ENCODE data around the gene SH3D19. TPM values are rescaled to one million over a fixed set of nuclear protein-coding genes. Genes with fewer than 3 reads are reported as not detected.

The SH3D19 gene
- total RNA-seq, 1 experiment from 2014 or later, result 29.7 TPM

GRCh38 chr4:151114338-151114737 is 211.1 kb downstream of the SH3D19 start:
- Histone ChIP-seq H3K56ac (ENCODE audit: insufficient read length, low read depth, low read length) (no peak overlapping the region), H4K8ac (replicated peaks; ENCODE audit: insufficient read length, low read depth, low read length) (no peak overlapping the region), H4K20me1 (ENCODE audit: control insufficient read depth, insufficient read depth, insufficient read length) (no peaks in the 10 kb centered on the region), H3K14ac (ENCODE audit: insufficient read depth, low read length) (no peak overlapping the region), H3K4ac (ENCODE audit: low read depth, low read length) (no peak overlapping the region), H2BK20ac (ENCODE audit: low read depth, low read length, poor library complexity, severe bottlenecking) (no peak overlapping the region), H3K27me3 (ENCODE audit: insufficient read depth, low read length) (no peaks in the 10 kb centered on the region), H2AK5ac (ENCODE audit: insufficient read length, low read length) (no peak overlapping the region), H4K91ac (ENCODE audit: insufficient read length, low read depth, low read length) (no peak overlapping the region), H4K5ac (ENCODE audit: insufficient read length, low read depth, low read length) (no peak overlapping the region), H2BK5ac (ENCODE audit: insufficient read length, low read length) (no peak overlapping the region), H2AFZ (ENCODE audit: low read length) (no peak overlapping the region), H3K4me2 (ENCODE audit: insufficient read depth, insufficient read length, low read length) (no peak overlapping the region), H3T11ph (ENCODE audit: low read length) (no peak overlapping the region), H2BK120ac (ENCODE audit: low read depth, low read length, poor library complexity, severe bottlenecking) (no peak overlapping the region), H3K79me1 (ENCODE audit: insufficient read depth, low read depth, low read length, poor library complexity, severe bottlenecking) (no peaks in the 10 kb centered on the region), H3K23me2 (ENCODE audit: insufficient read length, low read depth, low read length, poor library complexity, severe bottlenecking) (no peaks in the 10 kb centered on the region), H3K9ac (ENCODE audit: extremely low read depth, insufficient read length, low read length) (no peak overlapping the region), H3K18ac (ENCODE audit: insufficient read length, low read depth, low read length) (no peak overlapping the region), H3K4me1 (ENCODE audit: insufficient read depth, low read length) (no peaks in the 10 kb centered on the region), H2BK15ac (ENCODE audit: low read depth, low read length) (no peak overlapping the region), H3K79me2 (ENCODE audit: insufficient read depth, low read length) (no peaks in the 10 kb centered on the region), H3K23ac (ENCODE audit: insufficient read length, low read depth, low read length) (no peak overlapping the region), H2BK12ac (ENCODE audit: insufficient read length, low read depth, low read length) (no peak overlapping the region), H3K27ac (ENCODE audit: insufficient read length, low read depth, low read length) (no peak overlapping the region), H3K9me3 (ENCODE audit: control insufficient read depth, low read depth, low read length) (no peaks in the 10 kb centered on the region)
- WGBS (ENCODE audit: extremely low coverage, insufficient read length, low lambda C conversion rate), result no CpG with 5 or more reads among the region's 3 CpGs
- Mint-ChIP-seq H3K9me3 (no peaks in the 10 kb centered on the region), H3K27me3 (ENCODE audit: low read depth) (no peaks in the 10 kb centered on the region), H3K4me1 (0 out of 4 replicates have a peak, but pooled peaks cover 0 to 2% of the 10 kb centered on the region in 2 experiments), H3K27ac (no peak overlapping the region), H3K36me3 (ENCODE audit: insufficient read depth in 1 of 3, low read depth in 3 of 3) (peaks cover 0 to 30% (median 0%) of the 10 kb centered on the region in 3 experiments; a peak in 5 of 7 replicates), H3K4me3 (no peak overlapping the region)
- DNase-seq, result no peak
- TF ChIP-seq, protein P1, sequence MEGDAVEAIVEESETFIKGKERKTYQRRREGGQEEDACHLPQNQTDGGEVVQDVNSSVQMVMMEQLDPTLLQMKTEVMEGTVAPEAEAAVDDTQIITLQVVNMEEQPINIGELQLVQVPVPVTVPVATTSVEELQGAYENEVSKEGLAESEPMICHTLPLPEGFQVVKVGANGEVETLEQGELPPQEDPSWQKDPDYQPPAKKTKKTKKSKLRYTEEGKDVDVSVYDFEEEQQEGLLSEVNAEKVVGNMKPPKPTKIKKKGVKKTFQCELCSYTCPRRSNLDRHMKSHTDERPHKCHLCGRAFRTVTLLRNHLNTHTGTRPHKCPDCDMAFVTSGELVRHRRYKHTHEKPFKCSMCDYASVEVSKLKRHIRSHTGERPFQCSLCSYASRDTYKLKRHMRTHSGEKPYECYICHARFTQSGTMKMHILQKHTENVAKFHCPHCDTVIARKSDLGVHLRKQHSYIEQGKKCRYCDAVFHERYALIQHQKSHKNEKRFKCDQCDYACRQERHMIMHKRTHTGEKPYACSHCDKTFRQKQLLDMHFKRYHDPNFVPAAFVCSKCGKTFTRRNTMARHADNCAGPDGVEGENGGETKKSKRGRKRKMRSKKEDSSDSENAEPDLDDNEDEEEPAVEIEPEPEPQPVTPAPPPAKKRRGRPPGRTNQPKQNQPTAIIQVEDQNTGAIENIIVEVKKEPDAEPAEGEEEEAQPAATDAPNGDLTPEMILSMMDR (conservative IDR thresholded peaks at IDR 0.05), result no peak

Data from H9 (cell line).